ENCODE data around the gene BAHCC1.

The BAHCC1 gene

DNA sequence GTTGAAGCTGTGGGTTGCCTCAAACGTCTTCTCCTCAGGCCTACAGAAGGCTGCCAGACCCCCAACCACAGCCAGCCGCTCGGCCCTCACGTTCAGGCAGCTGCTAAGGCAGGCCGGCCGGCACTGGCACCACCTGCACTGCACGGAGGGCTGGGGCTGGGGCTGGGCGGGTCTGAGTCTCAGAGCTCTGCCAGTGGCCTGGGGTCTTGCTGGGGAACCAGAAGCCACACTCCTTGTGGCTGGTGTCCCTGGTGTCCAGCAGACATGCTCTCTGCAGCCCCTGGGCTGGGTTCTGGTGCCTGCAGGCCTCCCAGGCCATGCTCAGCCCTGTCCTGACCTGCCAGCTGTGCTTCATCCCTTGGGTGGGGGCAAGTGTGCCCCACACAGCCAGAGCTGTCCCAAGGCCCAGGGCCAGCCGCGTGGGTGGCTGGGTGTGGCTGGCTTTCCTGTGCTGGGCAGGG is 42.0 kb downstream of the BAHCC1 start:
- TF ChIP-seq GATA2 (IDR thresholded peaks at IDR 0.05; ENCODE audit: low read depth, low read length) (no peak), GATA3 (IDR thresholded peaks at IDR 0.05; ENCODE audit: low read depth, low read length) (no peak)

DNA sequence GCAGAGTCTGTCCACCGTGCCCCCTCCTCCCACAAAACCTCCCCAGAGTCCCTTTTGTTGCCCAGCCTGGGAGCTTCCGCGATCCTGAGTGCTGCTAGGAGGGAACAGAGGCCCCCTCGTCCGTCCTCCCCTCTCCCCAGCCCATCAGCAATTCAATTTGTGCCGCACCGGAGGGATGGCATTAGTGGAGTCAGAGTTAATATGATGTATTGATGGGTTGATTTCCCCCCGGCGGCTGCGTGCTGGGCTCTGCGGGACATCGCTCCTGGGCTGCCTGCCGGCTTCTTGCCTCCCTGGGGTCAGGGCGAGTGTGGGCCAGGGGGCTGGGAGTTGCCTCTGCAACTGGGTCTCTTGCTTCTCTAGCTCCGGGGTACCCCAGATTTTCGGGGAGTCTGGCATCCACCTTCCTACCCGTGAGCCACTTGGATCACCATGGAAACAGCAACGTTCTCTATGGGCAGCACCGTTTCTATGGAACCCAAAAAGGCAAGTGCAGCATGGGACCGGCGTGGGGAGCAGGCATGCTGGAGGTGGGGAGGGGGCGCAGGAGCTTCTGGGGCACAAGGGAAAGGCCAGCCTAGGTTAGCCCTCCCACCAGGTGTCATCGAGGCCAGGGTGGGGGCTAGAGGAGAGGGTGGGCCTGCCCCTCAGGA is 42.9 kb downstream of the BAHCC1 start:
- TF ChIP-seq GATA3 (IDR thresholded peaks at IDR 0.05; ENCODE audit: low read depth, low read length) (no peak), GATA2 (IDR thresholded peaks at IDR 0.05; ENCODE audit: low read depth, low read length) (no peak; the same call in 1 of the 2 replicates)

DNA sequence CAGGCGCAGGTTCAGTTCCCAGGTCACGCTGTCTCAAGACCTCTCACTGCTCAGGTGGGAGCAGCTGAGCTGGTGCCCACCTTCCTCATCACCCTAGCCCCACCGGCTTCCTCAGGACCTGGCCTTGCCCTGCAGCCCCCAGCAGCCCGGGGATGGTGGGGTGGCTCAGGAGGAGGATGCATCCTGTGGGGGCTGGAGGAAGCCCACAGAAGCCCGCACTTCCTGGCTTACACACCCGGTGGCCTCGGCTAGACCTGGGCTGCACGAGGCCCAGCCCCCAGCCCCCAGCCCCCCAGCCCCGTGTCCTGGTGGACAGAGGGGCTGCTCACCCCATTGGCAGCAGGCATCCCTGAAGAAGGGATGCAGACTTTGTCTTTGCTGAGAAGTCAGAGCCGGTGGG is 43.4 kb downstream of the BAHCC1 start:
- TF ChIP-seq GATA3 (IDR thresholded peaks at IDR 0.05; ENCODE audit: low read depth, low read length) (no peak), GATA2 (IDR thresholded peaks at IDR 0.05; ENCODE audit: low read depth, low read length) (no peak)

DNA sequence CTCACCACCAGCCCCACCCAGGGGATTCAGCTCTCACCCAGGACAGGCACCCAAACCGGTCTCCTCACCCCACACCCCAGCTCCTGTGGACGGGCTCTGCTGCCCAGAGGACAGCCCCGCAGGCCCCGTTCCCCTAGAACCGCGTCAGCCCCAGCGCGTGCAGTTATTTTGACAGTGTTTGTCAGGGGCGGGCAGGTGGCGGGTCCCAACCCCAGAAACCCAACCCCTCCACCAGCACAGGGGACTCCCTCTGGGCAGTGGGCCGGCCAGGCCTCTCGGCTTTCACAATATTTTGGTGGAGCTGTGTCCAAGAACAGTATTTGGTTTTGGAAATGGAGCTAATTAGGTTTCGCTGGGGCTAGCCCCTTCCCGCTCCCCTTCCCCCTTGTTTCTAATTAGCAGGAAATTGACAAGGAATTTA is 44.8 kb downstream of the BAHCC1 start:
- TF ChIP-seq GATA2 (IDR thresholded peaks at IDR 0.05; ENCODE audit: low read depth, low read length) (no peak), GATA3 (IDR thresholded peaks at IDR 0.05; ENCODE audit: low read depth, low read length) (no peak)

DNA sequence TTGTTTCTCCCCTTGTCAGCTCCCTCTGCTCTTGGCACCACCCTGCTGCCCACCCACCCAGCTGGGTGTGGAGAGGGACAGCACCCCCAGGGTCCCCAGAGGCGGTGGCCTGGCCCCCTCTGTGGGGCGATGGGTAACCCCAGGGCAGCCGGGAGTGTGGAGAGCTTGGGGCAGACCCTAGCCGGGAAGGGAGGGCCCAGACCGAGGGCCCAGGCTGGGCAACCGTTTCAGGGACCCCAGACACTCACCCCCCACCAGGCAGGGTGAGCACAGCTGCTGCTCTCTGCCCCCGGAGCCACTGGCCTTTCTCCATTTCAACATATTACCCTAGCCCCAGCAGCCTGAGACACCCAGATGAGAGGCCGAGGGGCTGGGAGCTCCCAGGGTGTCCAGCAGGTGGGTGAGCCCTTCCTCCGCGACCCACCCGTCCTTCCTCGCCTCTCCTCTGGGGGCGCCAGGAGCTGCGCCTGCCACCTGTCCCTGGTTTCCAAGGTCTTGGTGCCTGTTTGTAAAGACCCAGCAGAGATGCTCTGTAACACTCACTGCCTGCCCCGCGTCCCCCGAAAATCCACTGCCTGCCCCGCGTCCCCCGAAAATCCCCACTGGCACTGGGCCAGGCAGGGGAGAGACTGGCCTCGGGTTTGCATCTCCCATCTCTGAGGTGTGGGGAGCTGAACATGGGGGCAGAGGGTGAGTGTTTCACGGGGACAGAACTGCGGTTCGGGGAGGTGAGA is 45.4 kb downstream of the BAHCC1 start:
- no peak for TF ChIP-seq GATA3 (IDR thresholded peaks at IDR 0.05; ENCODE audit: low read depth, low read length)
- TF ChIP-seq GATA2 (IDR thresholded peaks at IDR 0.05; ENCODE audit: low read depth, low read length) = no peak

DNA sequence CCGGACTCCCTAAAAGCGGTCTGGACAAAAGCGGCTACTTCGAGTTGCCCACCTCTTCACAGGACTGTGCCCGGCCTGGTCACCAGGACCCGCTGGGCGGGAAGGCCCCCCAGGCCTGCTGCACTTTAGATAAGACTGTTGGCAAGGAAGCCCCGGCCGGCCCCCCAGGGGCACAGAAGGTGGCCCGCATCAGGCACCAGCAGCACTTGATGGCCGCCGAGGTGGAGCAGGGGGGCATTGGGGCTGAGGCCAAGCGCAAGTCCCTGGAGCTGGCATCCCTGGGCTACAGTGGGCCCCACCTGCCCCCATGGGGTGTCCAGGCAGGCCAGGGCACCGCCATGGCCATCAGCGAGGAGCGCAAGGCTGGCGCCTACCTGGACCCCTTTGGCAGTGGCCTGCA is 47.5 kb downstream of the BAHCC1 start:
- TF ChIP-seq GATA2 (IDR thresholded peaks at IDR 0.05; ENCODE audit: low read depth, low read length) (no peak), GATA3 (IDR thresholded peaks at IDR 0.05; ENCODE audit: low read depth, low read length) (no peak)

DNA sequence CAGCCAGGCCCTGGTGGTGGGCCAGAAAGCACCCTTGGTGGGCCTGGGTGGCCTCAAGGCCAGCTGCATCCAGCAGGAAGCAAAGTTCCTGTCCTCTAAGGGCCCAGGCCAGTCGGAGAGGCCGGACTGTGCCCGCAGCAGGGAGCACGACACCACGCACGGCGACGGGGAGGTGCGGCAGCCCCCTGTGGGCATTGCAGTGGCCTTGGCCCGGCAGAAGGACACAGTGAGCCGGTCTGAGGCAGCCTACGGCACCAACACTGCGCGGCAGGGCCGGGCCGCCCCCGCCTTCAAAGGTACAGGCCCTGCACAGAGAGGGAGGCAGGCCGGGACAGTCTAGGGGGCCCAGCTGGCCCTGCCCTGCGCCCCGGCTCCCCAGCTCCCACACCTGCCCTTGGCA is 48.0 kb downstream of the BAHCC1 start:
- TF ChIP-seq GATA3 (IDR thresholded peaks at IDR 0.05; ENCODE audit: low read depth, low read length) = no peak
- no peak for TF ChIP-seq GATA2 (IDR thresholded peaks at IDR 0.05; ENCODE audit: low read depth, low read length)

DNA sequence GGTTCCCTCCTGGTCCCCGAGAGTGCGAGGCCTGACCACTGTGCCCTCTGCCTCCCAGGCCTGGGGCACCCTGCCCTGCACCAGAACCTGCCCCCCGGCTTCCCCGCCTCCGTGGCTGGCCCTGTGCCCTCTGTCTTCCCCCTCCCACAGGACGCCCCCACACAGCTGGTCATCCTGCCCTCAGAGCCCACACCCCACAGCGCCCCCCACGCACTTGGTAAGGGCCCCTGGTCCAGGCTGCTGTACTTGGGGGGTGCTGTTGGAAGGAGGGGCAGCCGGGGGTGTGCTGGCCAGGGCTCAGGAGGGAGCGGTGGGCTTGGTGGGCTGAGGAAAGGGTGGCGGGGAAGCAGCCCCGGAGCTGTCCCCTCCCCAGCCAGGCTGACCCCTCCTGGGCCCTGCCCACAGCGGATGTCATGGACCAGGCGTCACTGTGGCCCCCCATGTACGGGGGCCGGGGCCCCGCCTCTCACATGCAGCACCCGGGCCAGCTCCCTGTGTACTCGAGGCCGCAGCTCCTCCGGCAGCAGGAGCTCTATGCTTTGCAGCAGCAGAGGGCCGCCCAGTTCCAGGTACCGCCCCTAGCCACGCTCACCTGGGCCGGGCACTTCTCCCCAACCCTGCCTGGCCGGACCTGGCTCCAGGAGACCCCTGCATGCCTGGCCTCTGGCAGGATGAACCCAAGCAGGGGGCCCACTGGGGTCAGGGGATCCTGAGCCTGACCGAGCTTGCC is 49.5 kb downstream of the BAHCC1 start:
- TF ChIP-seq GATA3 (IDR thresholded peaks at IDR 0.05; ENCODE audit: low read depth, low read length) = no peak
- no peak for TF ChIP-seq GATA2 (IDR thresholded peaks at IDR 0.05; ENCODE audit: low read depth, low read length)

DNA sequence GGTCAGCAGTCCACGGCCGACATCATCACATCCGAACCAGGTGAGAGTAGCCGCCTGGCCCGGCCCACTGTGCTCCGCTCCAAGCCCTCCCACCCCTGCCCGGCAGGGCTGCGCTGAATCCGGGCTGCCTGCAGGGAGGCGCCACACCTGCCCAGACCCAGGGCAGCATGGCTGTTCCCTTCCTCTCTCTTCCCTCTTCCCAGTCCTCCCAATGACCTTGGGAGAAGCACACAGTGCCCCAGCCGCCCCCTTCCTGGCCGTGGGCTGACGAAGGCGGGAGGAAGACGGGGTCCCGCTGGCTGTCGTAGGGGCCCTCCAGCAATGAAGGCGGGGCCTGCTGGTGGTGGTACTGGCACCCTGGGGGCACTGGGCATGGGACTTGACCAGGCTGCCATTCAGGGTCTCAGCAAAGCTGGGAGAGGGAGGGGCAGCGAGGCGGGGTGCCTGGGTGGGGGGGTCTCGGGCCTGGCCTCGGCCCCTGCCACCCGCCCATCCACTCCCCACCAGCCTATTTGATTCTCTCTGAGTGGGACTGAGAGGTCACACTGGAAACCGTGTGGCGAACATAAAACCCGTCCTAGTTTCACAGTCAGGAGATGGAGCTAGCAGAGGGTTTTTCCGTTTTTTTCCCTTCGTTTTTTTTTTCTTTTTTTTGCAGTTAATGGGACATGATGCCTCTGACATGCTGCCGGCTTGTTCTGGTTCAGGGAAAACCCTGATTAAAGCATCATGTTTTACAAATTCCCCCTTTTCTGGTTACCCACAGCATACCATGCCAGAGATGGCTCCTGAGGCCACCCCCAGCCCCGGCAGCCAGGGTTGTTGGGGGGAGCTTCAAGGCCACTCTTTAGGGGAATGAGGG is 50.6 kb downstream of the BAHCC1 start:
- no peak for TF ChIP-seq GATA2 (IDR thresholded peaks at IDR 0.05; ENCODE audit: low read depth, low read length)
- no peak for TF ChIP-seq GATA3 (IDR thresholded peaks at IDR 0.05; ENCODE audit: low read depth, low read length)

DNA sequence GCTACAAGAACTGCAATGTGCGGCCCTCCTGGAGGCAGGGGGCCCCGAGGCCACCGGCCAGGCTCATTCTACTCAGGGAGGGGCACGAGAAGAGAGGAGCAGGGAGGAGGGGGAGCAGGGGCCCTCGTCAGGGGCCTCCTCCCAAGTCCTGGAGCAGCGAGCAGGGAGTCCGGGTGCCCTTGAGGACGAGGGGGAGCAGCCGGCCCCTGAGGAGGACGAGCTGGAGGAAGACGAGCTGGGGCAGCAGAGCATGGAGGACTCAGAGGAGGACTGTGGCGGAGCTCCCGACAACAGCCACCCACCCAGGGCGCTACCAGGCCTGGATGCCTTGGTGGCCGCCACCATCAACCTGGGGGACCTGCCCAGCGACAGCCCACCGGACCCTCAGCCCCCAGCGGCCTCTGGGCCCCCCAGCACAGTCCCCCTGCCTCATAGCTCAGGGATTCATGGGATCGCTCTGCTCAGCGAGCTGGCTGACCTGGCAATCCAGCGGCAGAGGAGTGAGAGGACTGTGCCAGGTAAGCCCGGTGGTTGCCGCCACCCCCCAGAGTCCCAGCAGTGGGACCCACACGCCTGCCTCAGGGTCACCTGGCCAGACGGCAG is 52.2 kb downstream of the BAHCC1 start:
- no peak for TF ChIP-seq GATA3 (IDR thresholded peaks at IDR 0.05; ENCODE audit: low read depth, low read length)
- no peak for TF ChIP-seq GATA2 (IDR thresholded peaks at IDR 0.05; ENCODE audit: low read depth, low read length)

DNA sequence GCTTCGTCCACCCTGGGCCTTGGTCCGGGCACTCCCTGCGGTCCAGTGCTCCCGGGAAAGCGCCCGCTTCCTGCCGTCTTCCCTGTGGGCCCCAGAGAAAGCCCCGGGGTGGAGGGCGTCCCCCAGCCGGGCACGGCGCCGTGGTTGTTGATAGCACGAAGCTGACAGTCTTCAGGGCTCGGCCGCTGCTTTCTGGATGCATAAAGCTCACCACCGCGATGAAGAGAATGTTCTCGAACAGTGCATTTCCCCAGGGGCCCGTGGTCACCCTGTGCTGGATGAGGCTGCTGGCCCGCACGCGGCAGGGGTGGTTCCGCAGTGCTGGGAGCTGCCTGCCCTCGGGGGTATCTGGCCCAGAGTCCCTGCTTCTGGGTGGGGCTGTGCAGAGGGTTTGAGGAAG is 53.2 kb downstream of the BAHCC1 start:
- TF ChIP-seq GATA3 (IDR thresholded peaks at IDR 0.05; ENCODE audit: low read depth, low read length) (no peak), GATA2 (IDR thresholded peaks at IDR 0.05; ENCODE audit: low read depth, low read length) (no peak)

DNA sequence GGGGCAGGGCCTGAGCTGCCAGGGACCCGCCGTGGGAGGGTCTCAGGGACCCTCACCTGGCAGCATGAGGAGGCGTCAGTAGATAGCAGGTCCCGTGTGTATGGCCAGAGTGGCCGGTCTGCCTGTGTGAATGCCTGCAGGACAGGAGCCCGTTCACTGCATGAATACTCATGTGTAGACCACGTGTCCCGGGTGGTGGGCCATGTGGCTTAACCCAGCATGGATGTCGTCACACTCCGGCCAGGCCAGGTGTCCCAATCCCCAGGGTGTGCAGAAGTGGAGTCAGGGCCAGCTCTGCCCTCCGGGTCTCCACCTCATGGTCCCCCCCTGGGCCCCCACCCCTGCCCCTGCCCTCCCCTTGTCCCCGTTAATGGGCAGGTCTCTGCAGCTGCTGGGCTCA is 53.7 kb downstream of the BAHCC1 start:
- no peak for TF ChIP-seq GATA3 (IDR thresholded peaks at IDR 0.05; ENCODE audit: low read depth, low read length)
- no peak for TF ChIP-seq GATA2 (IDR thresholded peaks at IDR 0.05; ENCODE audit: low read depth, low read length)

DNA sequence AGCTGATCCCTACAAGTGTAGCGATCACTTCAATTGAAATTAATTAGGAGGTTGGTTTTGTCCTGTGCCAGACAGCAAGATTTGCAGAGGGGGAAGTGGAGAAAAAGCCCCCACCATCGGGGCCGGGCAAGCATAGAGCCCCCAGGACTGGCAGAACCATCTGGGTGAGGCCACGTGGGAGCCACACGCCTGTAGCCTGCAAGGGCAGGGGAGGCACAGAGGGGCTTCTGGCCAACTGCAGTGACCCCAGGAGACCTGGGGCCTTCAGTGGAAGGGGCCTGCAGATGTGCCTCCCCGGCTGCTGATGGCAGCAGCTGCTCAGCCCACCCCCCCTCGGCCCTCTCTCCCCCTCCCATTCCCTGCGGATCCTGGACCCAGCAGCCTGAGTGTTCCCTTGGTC is 54.1 kb downstream of the BAHCC1 start:
- no peak for TF ChIP-seq GATA2 (IDR thresholded peaks at IDR 0.05; ENCODE audit: low read depth, low read length)
- no peak for TF ChIP-seq GATA3 (IDR thresholded peaks at IDR 0.05; ENCODE audit: low read depth, low read length)

All from SH-SY5Y (cell line).